HepG2 (cell line): ENCODE results near the gene YKT6. TPM values are rescaled to one million over a fixed set of nuclear protein-coding genes. Genes with fewer than 3 reads are reported as not detected.

Experiments used
- CSRNP1 ChIP-seq: sonication (generic); formaldehyde crosslinking; IDR thresholded peaks from 2 replicates; pipeline ENCODE4 v1.8.1; 2023; ENCODE audit warnings: mild to moderate bottlenecking, missing genetic modification reagents
- IRF9 ChIP-seq: sonication (generic); formaldehyde crosslinking; IDR thresholded peaks from 2 replicates; pipeline ENCODE4 v1.8.0; 2022; ENCODE audit warnings: missing genetic modification reagents, mild to moderate bottlenecking, borderline replicate concordance
- KDM2A ChIP-seq: sonication (generic); formaldehyde crosslinking; IDR thresholded peaks from 2 replicates; pipeline ENCODE4 v1.4.0; 2020; ENCODE audit warnings: low read depth, missing genetic modification reagents, borderline replicate concordance
- RBM39 ChIP-seq: fragments of 200-400 bp; formaldehyde crosslinking; IDR thresholded peaks from one replicate; pipeline ENCODE4 v1.6.1; 2018; ENCODE audit warnings: antibody characterized with exemption, mild to moderate bottlenecking, low read depth, low read length; ENCODE audit not compliant: poor library complexity, severe bottlenecking
- STAG1 ChIP-seq: sonication (generic); formaldehyde crosslinking; IDR thresholded peaks from 2 replicates; pipeline ENCODE4 v1.4.0; 2020; ENCODE audit warnings: missing genetic modification reagents
- TFAP4 ChIP-seq: sonication (generic); IDR thresholded peaks from 2 replicates; pipeline ENCODE4 v1.6.1; 2016; ENCODE audit warnings: low read depth, borderline replicate concordance
- UBTF ChIP-seq: sonication (generic); formaldehyde crosslinking; IDR thresholded peaks from 2 replicates; pipeline ENCODE4 v1.4.0; 2020; ENCODE audit warnings: mild to moderate bottlenecking, missing genetic modification reagents
- XRCC5 ChIP-seq: fragments of 200-400 bp; formaldehyde crosslinking; optimal IDR thresholded peaks from 2 replicates; pipeline ENCODE3; 2017; ENCODE audit warnings: mild to moderate bottlenecking, low read length
- ZBTB33 ChIP-seq: sonication (generic); formaldehyde crosslinking; IDR thresholded peaks from 2 replicates; pipeline ENCODE4 v1.4.0; 2020; ENCODE audit warnings: missing genetic modification reagents
- ZNF432 ChIP-seq: sonication (generic); formaldehyde crosslinking; IDR thresholded peaks from 2 replicates; pipeline ENCODE4 v1.5.0; 2020; ENCODE audit warnings: missing genetic modification reagents, mild to moderate bottlenecking, borderline replicate concordance
- ZNF687 ChIP-seq: sonication (generic); formaldehyde crosslinking; IDR thresholded peaks from 2 replicates; pipeline ENCODE4 v1.5.1; 2020; ENCODE audit warnings: mild to moderate bottlenecking, missing genetic modification reagents, moderate library complexity
- ZNF883 ChIP-seq: sonication (generic); formaldehyde crosslinking; IDR thresholded peaks from 2 replicates; pipeline ENCODE4 v1.5.1; 2020; ENCODE audit warnings: mild to moderate bottlenecking, missing genetic modification reagents; ENCODE audit errors: not compliant biosample characterization
- polyA plus RNA-seq, 8 experiments: library from polyadenylated mRNA; depleted of rRNA in 3 of 8; stranded (reverse) in 7 of 8; unstranded in 1 of 8; fragments of >200 nt; fragmentation: Illumina TruSeq in 4 of 8; extraction: Trizol in 4 of 8; gene quantifications; 2 replicates each; pipeline versions ENCODE4 v1.2.1 to v1.2.3, GENCODE V29; 2011 to 2016; ENCODE audit warnings: low read depth in 4 of 8, missing spikeins in 1 of 8, mixed read lengths in 1 of 8; ENCODE audit not compliant: insufficient read depth in 1 of 8
- total RNA-seq, 5 experiments: library from RNA; depleted of rRNA; stranded (reverse); fragments of >200 nt; fragmentation: Illumina TruSeq; extraction: Trizol; gene quantifications; 2 replicates each; pipeline ENCODE4 v1.2.3, GENCODE V29; 2016; ENCODE audit warnings: low read depth in 1 of 5

The YKT6 gene
- total and polyA plus RNA-seq, 2 of the 13 experiments (the other 11 are each of a cell fraction or from before 2014, with no cell fraction given) = 52.2 to 60.3 TPM

- TF ChIP-seq IRF9 (CRISPR knock-in tag) (no peak), ZNF687 (peak; percentile 63), TFAP4 (0 out of 2 replicates have a peak, but pooled peaks have one; percentile 10), XRCC5 (peak; percentile 23), ZNF883 (CRISPR knock-in tag) (peak; percentile 27), KDM2A (CRISPR knock-in tag) (0 out of 2 replicates have a peak, but pooled peaks have one; percentile 16), ZBTB33 (CRISPR knock-in tag) (peak; percentile 30; the same call in 1 of the 2 replicates), ZNF432 (CRISPR knock-in tag) (no peak), UBTF (CRISPR knock-in tag) (0 out of 2 replicates have a peak, but pooled peaks have one; percentile 21), CSRNP1 (peak; percentile 24; the same call in 1 of the 2 replicates), RBM39 (no peak), STAG1 (CRISPR knock-in tag) (peak; percentile 18; the same call in 1 of the 2 replicates)
These were observed 17.8 kb downstream of the YKT6 start (continued) for GRCh38 chr7:44218418-44219201.
